GM12801 (cell line): ENCODE data around the gene N4BP3.

Source experiments
- TF ChIP-seq, protein P1 (sequence below): IDR thresholded peaks from one replicate; pipeline ENCODE4 v1.5.1; 2011; ENCODE audit warnings: control low read depth; ENCODE audit not compliant: insufficient read length; ENCODE audit errors: extremely low read depth

Gene N4BP3

DNA sequence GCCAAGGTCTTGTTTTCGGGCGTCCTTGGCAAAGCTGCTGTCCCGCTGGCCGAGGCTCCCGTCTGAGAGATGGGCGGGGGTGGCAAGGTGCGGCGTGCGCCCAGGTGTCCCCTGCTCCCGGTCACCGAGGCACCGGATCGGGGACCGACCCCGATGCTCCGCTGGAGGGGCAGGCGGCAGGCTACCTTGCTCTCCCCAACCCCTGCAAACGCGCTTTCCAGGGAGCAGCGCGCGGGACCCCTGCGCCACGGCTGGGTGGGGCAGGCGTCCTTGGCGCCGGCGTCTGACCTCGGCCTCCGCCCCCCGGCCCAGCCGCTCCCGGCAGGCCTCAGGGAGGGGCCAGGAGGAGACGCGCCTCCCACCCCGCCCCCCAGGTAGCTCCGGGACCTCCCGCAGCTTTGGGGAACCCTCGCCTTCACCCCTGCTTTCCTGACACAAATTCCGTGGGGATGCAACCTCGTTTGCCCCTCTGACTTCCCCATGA, 551 bp downstream of the N4BP3 start:
- TF ChIP-seq, protein P1, sequence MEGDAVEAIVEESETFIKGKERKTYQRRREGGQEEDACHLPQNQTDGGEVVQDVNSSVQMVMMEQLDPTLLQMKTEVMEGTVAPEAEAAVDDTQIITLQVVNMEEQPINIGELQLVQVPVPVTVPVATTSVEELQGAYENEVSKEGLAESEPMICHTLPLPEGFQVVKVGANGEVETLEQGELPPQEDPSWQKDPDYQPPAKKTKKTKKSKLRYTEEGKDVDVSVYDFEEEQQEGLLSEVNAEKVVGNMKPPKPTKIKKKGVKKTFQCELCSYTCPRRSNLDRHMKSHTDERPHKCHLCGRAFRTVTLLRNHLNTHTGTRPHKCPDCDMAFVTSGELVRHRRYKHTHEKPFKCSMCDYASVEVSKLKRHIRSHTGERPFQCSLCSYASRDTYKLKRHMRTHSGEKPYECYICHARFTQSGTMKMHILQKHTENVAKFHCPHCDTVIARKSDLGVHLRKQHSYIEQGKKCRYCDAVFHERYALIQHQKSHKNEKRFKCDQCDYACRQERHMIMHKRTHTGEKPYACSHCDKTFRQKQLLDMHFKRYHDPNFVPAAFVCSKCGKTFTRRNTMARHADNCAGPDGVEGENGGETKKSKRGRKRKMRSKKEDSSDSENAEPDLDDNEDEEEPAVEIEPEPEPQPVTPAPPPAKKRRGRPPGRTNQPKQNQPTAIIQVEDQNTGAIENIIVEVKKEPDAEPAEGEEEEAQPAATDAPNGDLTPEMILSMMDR, result no peak

DNA sequence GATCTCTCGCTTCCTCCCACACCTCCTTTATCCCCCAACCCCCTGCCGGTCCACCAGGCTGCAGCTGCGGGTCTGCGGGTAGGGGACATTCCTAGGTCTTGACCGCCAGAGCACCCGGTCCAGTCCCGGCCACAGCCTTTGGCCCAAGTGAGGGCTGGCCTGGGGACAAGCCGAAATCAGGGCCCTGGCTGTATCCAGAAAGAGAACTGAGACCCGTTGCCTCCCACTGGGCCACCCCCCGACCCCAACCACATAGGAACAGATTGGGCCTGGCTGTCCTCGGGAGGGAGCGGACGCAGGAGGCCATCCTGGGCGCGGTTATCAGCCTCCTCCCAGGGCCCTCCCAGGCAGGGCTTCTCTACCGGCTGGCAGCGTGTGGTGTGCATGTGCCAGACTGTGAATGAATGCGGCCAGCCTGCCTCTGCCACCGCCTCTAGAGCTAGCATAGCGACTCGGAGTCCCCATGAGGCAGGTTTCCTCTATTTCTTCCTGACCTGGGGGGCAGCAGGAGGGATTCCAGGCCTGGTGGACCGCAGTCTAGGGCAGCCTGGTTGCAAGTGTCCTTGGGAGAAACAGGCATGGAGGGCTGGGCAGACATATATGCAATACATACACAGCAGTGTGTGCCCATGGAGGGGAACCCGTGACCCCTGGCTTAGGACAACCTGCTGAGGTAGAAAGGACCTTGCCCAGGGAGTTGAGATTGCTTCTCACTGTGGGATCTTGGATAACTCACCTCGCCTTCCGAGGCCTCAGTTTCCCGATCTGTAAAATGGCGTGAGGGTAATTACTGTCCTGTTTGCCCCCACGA, 1.2 kb downstream of the N4BP3 start:
- TF ChIP-seq, protein P1, result no peak

DNA sequence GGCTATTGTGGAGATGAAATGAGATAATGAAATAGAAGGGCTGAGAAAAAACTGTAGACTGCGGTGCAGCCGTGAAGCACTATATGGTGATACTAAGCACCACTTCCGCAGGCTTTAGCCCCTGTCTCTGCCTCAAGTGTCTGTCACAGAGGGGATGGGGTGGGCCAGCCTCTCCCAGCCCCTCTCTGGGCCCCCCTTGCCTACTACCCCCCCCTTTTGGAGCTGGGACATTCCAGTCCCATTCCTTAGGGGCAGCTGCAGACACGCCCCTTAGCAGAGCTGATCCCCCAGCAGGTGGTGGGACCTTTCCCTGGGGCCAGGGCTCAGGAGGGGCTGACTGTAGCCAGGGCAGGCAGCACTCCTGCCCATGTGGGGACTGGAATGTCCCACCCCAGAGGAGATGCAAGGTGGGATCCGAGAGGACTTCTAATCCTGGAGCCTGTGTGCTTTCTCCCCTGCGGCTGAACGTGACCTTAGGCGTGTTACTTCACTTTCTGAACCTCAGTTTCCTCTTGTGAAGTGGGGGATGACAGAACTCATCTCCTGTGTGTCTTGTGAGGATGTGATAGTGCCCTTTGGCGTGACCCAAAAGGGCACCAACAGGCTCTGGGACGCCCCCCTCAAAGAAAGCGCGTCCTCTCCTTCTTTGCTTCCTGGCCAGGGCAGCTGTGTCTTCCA, 1.9 kb downstream of the N4BP3 start:
- TF ChIP-seq, protein P1, result no peak

DNA sequence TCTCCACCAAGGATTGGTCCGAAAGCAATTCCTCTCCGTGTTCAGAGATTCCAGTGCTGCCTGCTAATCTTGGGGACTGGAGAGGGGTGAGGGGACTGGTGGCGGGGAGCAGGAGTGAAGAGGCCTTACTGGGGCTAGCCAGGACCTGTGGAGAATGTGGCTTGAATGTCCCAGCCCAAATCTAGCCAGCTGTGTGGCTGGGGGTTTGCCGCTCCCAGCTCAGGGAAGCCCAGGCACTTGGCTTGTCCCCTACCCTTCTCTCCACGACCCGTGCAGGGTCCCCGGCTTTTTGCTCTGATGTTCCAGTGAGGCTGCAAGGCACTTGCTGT, 2.4 kb downstream of the N4BP3 start:
- TF ChIP-seq, protein P1, result no peak

DNA sequence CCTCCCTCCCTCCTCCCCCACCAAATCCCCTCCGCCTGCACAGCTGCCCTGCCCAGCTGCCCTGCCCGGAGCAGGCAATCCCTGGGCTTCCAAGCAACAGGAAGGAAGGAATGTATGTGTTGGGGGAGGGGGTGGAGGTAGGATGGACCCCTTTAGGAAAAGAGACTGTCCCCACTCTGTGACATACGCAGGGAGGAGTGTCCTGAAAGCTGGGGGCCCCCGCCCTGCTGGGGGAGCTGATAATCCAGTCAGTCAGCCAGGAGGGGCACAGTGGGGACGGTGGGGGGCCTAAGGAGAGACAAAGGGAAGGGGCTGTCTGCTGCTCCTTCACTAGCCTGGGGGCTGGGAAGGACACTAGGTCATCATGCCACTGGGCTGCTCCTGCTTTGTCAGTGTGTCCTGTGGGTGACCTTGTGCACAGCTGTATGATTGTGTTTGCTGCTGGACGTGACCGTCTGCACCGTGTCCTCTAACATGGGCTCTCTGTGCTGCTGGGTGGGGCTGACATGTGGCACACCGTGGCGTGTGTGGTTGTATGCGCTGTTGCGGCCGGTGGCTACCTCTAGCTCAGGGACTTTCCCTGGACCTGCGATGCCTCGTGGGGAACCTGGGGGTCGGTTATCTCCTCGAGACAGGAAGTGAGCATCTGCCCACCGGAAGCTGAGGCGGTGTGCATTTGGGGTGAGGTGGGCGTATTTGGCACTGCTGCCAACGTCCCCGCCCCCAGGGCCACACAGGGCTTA, 3.0 kb downstream of the N4BP3 start:
- TF ChIP-seq, protein P1, result no peak

DNA sequence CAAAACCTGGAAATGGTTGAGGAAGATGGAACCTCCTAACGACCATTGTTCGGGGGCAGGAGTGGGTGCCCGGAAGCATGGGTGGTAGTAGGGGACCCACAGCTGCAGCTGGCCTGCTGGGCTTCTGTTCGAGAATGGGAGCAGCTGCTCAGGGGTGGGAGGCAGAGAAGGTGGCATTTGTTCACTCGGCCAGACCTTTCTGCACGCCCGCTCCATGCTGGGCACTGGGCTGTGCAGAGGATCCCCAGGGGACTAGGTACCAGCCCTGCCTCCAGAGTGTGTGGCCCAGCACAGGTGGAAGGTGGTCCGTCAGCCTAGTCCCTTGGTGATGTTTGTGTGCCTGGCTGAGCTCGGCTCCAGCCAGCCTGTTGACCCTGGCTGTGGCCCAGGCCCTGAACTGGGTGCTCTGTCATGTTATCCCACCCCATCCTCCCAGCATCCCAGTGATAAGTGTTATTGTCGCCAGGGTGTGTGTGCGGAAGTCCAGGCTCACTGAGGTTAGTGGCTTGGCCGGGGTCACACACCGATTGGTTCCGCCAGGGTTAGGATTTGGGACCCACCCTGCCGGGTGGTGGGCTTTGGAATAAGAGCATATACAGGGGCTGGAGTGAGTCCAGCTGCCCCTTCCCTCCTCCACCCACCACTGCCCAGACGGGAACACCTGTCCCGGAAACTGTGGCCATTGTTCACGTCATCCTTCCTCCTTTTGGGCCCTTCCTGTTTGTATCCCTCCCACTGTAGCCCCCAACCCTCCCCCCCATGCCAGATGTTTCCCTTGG, 4.8 kb downstream of the N4BP3 start:
- TF ChIP-seq, protein P1, result no peak
